Activated naive CD4-positive, alpha-beta T cell treated with anti-CD3 and anti-CD28 coated beads for 36 hours (primary cell): ENCODE results near the gene ZNF397. TPM values are rescaled to one million over a fixed set of nuclear protein-coding genes. Genes with fewer than 3 reads are reported as not detected.

Source experiments
- CTCF ChIA-PET: fragments of 350-600 bp; sonication (Branson Sonifier 250); formaldehyde crosslinking; loops from one replicate; lab custom pipeline; 2021; ENCODE audit warnings: antibody characterized with exemption; lab: Charles Lee
- DNase-seq: peaks from one replicate; pipeline ENCODE4 v3.0.0-alpha.2; 2020
- H3K27ac Mint-ChIP-seq: one replicate; pipeline ENCODE4 v1.8.0; 2021; ENCODE audit warnings: mild to moderate bottlenecking, mixed read lengths
- H3K27me3 Mint-ChIP-seq: one replicate; pipeline ENCODE4 v1.8.0; 2021; ENCODE audit warnings: low read depth, mixed read lengths
- H3K36me3 Mint-ChIP-seq: one replicate; pipeline ENCODE4 v1.8.0; 2021; ENCODE audit warnings: low read depth, mixed read lengths
- H3K4me1 Mint-ChIP-seq: one replicate; pipeline ENCODE4 v1.8.0; 2021; ENCODE audit warnings: low read depth, mixed read lengths
- H3K4me3 Mint-ChIP-seq: one replicate; pipeline ENCODE4 v1.8.0; 2021; ENCODE audit warnings: mild to moderate bottlenecking, moderate library complexity, mixed read lengths
- H3K9me3 Mint-ChIP-seq: one replicate; pipeline ENCODE4 v1.8.0; 2021; ENCODE audit warnings: mixed read lengths
- intact Hi-C: fragments of 100-400 bp; cut with micrococcal nuclease; formaldehyde crosslinking; loops from one replicate; pipeline ENCODE4 v1.15.1; 2023
- total RNA-seq, 2 experiments: library from RNA; stranded (reverse); gene quantifications; one replicate each; pipeline ENCODE4 v1.2.3, GENCODE V29; 2021

ZNF397 gene
- total RNA-seq, 2 experiments from 2014 or later = 22.6 to 23.2 TPM

GRCh38 chr18:35248429-35248828 is 7.6 kb downstream of the ZNF397 start:
- peaks cover 95% of the 10 kb centered on the region for H3K36me3 Mint-ChIP-seq
- no peak overlapping the region for H3K4me3 Mint-ChIP-seq
- no peak overlapping the region for H3K27ac Mint-ChIP-seq
- CTCF ChIA-PET = no interaction called here
- intact Hi-C loops = no loop called here
- H3K9me3 Mint-ChIP-seq = peaks cover 41% of the 10 kb centered on the region
- no peak for DNase-seq
- no peaks in the 10 kb centered on the region for H3K27me3 Mint-ChIP-seq
- peaks cover 25% of the 10 kb centered on the region for H3K4me1 Mint-ChIP-seq

DNA sequence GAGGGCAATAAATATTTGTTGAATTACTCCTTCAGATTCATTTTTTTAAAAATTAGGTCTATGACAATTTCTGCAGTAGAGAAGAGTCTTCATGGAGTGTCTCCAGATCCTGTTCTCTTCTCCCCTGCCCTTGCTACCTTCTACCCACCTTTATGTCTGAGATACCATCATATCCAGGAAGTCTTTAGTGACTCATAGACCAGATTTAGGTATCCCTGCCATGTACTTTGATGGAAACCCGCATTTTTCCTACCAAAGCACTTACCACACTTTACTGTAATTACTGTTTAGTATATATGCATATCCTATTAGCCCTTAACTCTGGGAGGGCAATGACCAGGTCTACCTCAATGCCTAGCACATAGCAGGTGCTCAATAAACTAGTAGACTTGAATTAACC is 11.6 kb downstream of the ZNF397 start:
- Mint-ChIP-seq H3K27me3 (no peaks in the 10 kb centered on the region), H3K36me3 (peaks cover 80% of the 10 kb centered on the region), H3K4me1 (peaks cover 3% of the 10 kb centered on the region), H3K27ac (no peak overlapping the region), H3K4me3 (no peak overlapping the region), H3K9me3 (peaks cover 30% of the 10 kb centered on the region)
- no peak for DNase-seq
- intact Hi-C loops = no loop called here
- CTCF ChIA-PET = interaction anchor here (1.7 kb wide), 1 partner anchor 10 kb away, joined by 8 read pairs; no protein-coding TSS in a partner anchor

GRCh38 chr18:35253655-35254287 is 12.9 kb downstream of the ZNF397 start:
- H3K9me3 Mint-ChIP-seq = peaks cover 30% of the 10 kb centered on the region
- no peak for DNase-seq
- CTCF ChIA-PET = interaction anchor here (1.7 kb wide), 1 partner anchor 9 kb away, joined by 8 read pairs; no protein-coding TSS in a partner anchor
- no peak overlapping the region for H3K4me3 Mint-ChIP-seq
- intact Hi-C loops = no loop called here
- H3K4me1 Mint-ChIP-seq = no peaks in the 10 kb centered on the region
- H3K27me3 Mint-ChIP-seq = no peaks in the 10 kb centered on the region
- peaks cover 77% of the 10 kb centered on the region for H3K36me3 Mint-ChIP-seq
- H3K27ac Mint-ChIP-seq = no peak overlapping the region

DNA sequence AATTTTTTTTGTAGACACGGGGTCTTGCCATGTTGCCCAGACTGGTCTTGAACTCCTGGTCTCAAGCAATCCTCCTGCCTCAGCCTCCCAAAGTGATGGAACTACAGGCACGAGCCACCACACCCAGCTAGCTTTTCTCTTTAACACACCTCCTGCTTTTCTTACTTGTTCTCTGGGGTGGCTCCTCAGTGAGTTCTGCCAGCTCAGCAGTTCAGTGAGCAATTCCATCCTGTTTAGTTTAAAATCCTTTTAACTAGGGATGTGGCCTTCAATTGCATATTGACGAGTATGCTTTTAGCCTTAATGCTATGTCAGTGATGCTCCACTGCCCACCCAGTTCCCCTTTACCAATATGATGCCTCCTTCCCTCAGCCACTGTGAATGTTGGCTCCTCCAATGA is 16.1 kb downstream of the ZNF397 start:
- H3K4me1 Mint-ChIP-seq = no peaks in the 10 kb centered on the region
- peaks cover 26% of the 10 kb centered on the region for H3K9me3 Mint-ChIP-seq
- DNase-seq = no peak
- no peaks in the 10 kb centered on the region for H3K27me3 Mint-ChIP-seq
- H3K4me3 Mint-ChIP-seq = no peak overlapping the region
- CTCF ChIA-PET = no interaction called here
- intact Hi-C loops = no loop called here
- peaks cover 65% of the 10 kb centered on the region for H3K36me3 Mint-ChIP-seq
- H3K27ac Mint-ChIP-seq = no peak overlapping the region

GRCh38 chr18:35264409-35264808 is 23.6 kb downstream of the ZNF397 start:
- no peak for DNase-seq
- Mint-ChIP-seq H3K9me3 (peaks cover 9% of the 10 kb centered on the region), H3K4me1 (peaks cover 22% of the 10 kb centered on the region), H3K4me3 (no peak overlapping the region), H3K27me3 (no peaks in the 10 kb centered on the region), H3K27ac (no peak overlapping the region), H3K36me3 (peaks cover 30% of the 10 kb centered on the region)
- intact Hi-C loops = no loop called here
- CTCF ChIA-PET = no interaction called here

DNA sequence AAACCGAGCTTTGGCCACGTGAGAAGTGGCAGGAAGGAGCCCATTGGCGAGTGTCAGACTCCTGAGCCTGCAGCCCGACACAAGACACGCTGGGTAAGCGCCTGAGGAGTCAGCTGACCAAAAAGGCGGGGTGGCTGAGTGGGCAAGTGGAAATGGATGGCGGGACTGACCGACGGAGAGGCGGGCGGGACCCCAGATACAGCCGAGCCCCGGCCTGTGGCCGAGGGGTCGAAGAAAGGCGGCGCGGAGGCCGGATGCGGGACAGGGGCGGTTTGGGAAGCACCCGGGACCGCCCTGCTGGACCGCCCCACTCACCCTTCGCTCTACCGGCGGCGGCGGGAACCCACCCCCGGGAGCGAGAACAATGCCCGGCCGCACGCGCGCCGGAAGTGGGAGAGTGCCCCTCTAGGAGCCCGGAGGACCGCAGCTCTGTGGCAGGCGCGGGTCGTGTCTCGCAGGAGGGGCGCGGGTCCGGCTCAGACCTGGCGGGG is 26.4 kb downstream of the ZNF397 start:
- Mint-ChIP-seq H3K4me3 (peak overlapping the region; percentile 79), H3K9me3 (peaks cover 9% of the 10 kb centered on the region), H3K27ac (peak overlapping the region; percentile 82), H3K36me3 (peaks cover 14% of the 10 kb centered on the region), H3K4me1 (peaks cover 22% of the 10 kb centered on the region), H3K27me3 (no peaks in the 10 kb centered on the region)
- intact Hi-C loops = loop anchor here (1.0 to 5.0 kb wide), 4 partner anchors 23 to 77 kb away; partner anchors contain the start of genes ZNF24 and ZSCAN30
- peak; percentile 62 for DNase-seq
- CTCF ChIA-PET = interaction anchor here (0.8 kb wide), 1 partner anchor 88 kb away, joined by 4 read pairs; no protein-coding TSS in a partner anchor

GRCh38 chr18:35267809-35268208 is 27.0 kb downstream of the ZNF397 start:
- peaks cover 9% of the 10 kb centered on the region for H3K9me3 Mint-ChIP-seq
- peaks cover 22% of the 10 kb centered on the region for H3K4me1 Mint-ChIP-seq
- CTCF ChIA-PET = interaction anchor here (0.8 kb wide), 1 partner anchor 87 kb away, joined by 4 read pairs; no protein-coding TSS in a partner anchor
- intact Hi-C loops = loop anchor here (1.0 to 5.0 kb wide), 4 partner anchors 22 to 76 kb away; partner anchors contain the start of genes ZNF24 and ZSCAN30
- peaks cover 14% of the 10 kb centered on the region for H3K36me3 Mint-ChIP-seq
- no peak for DNase-seq
- no peaks in the 10 kb centered on the region for H3K27me3 Mint-ChIP-seq
- peak overlapping the region; percentile 79 for H3K4me3 Mint-ChIP-seq
- H3K27ac Mint-ChIP-seq = no peak overlapping the region

- peaks cover 22% of the 10 kb centered on the region for H3K4me1 Mint-ChIP-seq
- peaks cover 12% of the 10 kb centered on the region for H3K9me3 Mint-ChIP-seq
- CTCF ChIA-PET = interaction anchor here (0.6 to 0.9 kb wide), 3 partner anchors 48 to 402 kb away, joined by 3 to 4 read pairs (median 3); no protein-coding TSS in a partner anchor
- no peak for DNase-seq
- no peak overlapping the region for H3K27ac Mint-ChIP-seq
- peaks cover 14% of the 10 kb centered on the region for H3K36me3 Mint-ChIP-seq
- no peak overlapping the region for H3K4me3 Mint-ChIP-seq
- no peaks in the 10 kb centered on the region for H3K27me3 Mint-ChIP-seq
- intact Hi-C loops = loop anchor here (1.0 to 5.0 kb wide), 2 partner anchors 8 to 38 kb away; no protein-coding TSS in a partner anchor
These were observed 28.0 kb downstream of the ZNF397 start for GRCh38 chr18:35268821-35269220.

GRCh38 chr18:35271656-35272055 is 30.8 kb downstream of the ZNF397 start:
- Mint-ChIP-seq H3K27me3 (no peaks in the 10 kb centered on the region), H3K27ac (no peak overlapping the region)
- intact Hi-C loops = no loop called here

DNA sequence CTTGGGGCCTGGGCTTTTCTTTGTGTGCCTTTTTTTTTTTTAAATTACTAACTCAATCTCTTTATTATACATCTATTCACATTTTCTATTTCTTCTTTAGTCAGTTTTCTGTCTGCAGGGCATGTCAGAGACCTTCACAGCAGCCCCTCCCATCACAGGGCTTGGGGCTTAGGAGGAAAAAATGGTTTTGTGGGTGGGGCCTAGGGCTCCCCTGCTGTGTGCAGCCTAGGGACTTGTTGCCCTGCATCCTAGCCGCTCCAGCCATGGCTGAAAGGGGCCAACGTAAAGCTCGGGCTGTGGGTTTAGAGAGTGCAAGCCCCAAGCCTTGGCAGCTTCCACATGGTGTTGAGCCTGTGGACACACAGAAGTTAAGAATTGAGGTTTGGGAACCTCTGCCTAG is 35.4 kb downstream of the ZNF397 start:
- Mint-ChIP-seq H3K36me3 (peaks cover 3% of the 10 kb centered on the region), H3K27ac (no peak overlapping the region), H3K4me1 (peaks cover 11% of the 10 kb centered on the region), H3K9me3 (peaks cover 6% of the 10 kb centered on the region), H3K27me3 (no peaks in the 10 kb centered on the region), H3K4me3 (no peak overlapping the region)
- CTCF ChIA-PET = no interaction called here
- DNase-seq = no peak
- intact Hi-C loops = no loop called here

More at GRCh38 chr18:35271656-35272055, 30.8 kb downstream of the ZNF397 start:
- H3K4me1 Mint-ChIP-seq = peaks cover 19% of the 10 kb centered on the region
- H3K36me3 Mint-ChIP-seq = peaks cover 15% of the 10 kb centered on the region
- H3K4me3 Mint-ChIP-seq = no peak overlapping the region
- DNase-seq = no peak
- peaks cover 13% of the 10 kb centered on the region for H3K9me3 Mint-ChIP-seq
- CTCF ChIA-PET = no interaction called here

DNA sequence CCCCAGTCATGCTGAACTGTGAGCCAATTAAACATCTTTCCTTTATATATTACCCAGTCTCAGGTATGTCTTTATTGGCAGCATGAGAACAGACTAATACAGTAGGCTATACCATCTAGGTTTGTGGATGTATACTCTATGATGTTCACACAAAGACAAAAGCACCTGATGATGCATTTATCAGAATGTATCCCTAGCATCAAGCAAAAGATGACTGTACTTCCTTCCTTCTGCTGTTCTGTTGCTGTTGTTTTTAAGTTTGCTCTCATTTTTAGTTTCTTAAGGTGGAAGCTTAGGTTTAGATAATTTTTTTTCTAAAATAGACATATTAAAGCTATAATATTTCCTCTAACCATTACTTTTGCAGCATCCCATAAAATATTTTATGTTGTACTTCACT is 36.8 kb downstream of the ZNF397 start:
- H3K36me3 Mint-ChIP-seq = peaks cover 5% of the 10 kb centered on the region
- no peak for DNase-seq
- intact Hi-C loops = loop anchor here (1.0 kb wide), 1 partner anchor 8 kb away; no protein-coding TSS in a partner anchor
- no peak overlapping the region for H3K27ac Mint-ChIP-seq
- H3K9me3 Mint-ChIP-seq = peaks cover 6% of the 10 kb centered on the region
- H3K4me3 Mint-ChIP-seq = no peak overlapping the region
- H3K4me1 Mint-ChIP-seq = peaks cover 13% of the 10 kb centered on the region
- H3K27me3 Mint-ChIP-seq = no peaks in the 10 kb centered on the region
- CTCF ChIA-PET = no interaction called here

- intact Hi-C loops = no loop called here
- Mint-ChIP-seq H3K9me3 (peaks cover 3% of the 10 kb centered on the region), H3K27ac (no peak overlapping the region), H3K4me3 (no peak overlapping the region), H3K36me3 (peaks cover 10% of the 10 kb centered on the region), H3K4me1 (peaks cover 15% of the 10 kb centered on the region), H3K27me3 (no peaks in the 10 kb centered on the region)
- no peak for DNase-seq
- CTCF ChIA-PET = interaction anchor here (0.8 kb wide), 1 partner anchor 46 kb away, joined by 3 read pairs; no protein-coding TSS in a partner anchor
These were observed 37.3 kb downstream of the ZNF397 start for GRCh38 chr18:35278085-35278484.
